ENCODE data around the gene SAA4. TPM values are rescaled to one million over a fixed set of nuclear protein-coding genes. Genes with fewer than 3 reads are reported as not detected.
"Not testable (repeated sequence)": the region's sequence is repeated elsewhere in the genome, so short reads cannot be mapped to it uniquely, and the experiment has no call there.

Gene SAA4
- total RNA-seq, 1 experiment from 2014 or later = 0.50 TPM

GRCh38 chr11:18253233-18253632 lies 16.6 kb upstream of the SAA4 start (continued):
- TF ChIP-seq ZNF263 (CRISPR knock-in tag; IDR thresholded peaks at IDR 0.05; ENCODE audit: low read depth) (no peak), FOXJ3 (CRISPR knock-in tag; IDR thresholded peaks at IDR 0.05; ENCODE audit: borderline replicate concordance) (no peak), ZNF416 (CRISPR knock-in tag; IDR thresholded peaks at IDR 0.05) (no peak), ESRRA (CRISPR knock-in tag; IDR thresholded peaks at IDR 0.05; ENCODE audit: borderline replicate concordance) (no peak), FOXP1 (CRISPR knock-in tag; IDR thresholded peaks at IDR 0.05; ENCODE audit: borderline replicate concordance) (no peak)

GRCh38 chr11:18248561-18248960 lies 12.0 kb upstream of the SAA4 start, which contains the start of gene SAA2:
Gene SAA2, minus strand, starts transcription at chr11:18248668. Its CDS starts 657 bp downstream, at chr11:18248011.
- no peaks in the 10 kb centered on the region for H3K36me3 Mint-ChIP-seq
- ChIA-PET POLR2A (no interaction called here), CTCF (interaction anchor here (1.1 kb wide), 1 partner anchor 21 kb away, joined by 3 read pairs; no protein-coding TSS in a partner anchor)
- DNase-seq (ENCODE audit: low spot score) (no peak), ATAC-seq (no peak)
- no peak within 1 kb of the TSS for H3K27ac Mint-ChIP-seq
- H3K9me3 Mint-ChIP-seq = peaks cover 5% of the 10 kb centered on the region; the same call in 1 of the 2 replicates
- no peaks in the 10 kb centered on the region for H3K4me1 Mint-ChIP-seq
- no peak within 1 kb of the TSS for H3K4me3 Mint-ChIP-seq
- TF ChIP-seq ZSCAN18 (CRISPR knock-in tag; IDR thresholded peaks at IDR 0.05) = no peak
- no peak for TF ChIP-seq CREB1 (CRISPR knock-in tag; IDR thresholded peaks at IDR 0.05)
- TF ChIP-seq NFYB (CRISPR knock-in tag; conservative IDR thresholded peaks at IDR 0.05; ENCODE audit: low read depth) = no peak
- TF ChIP-seq RELA (CRISPR knock-in tag; IDR thresholded peaks at IDR 0.05; ENCODE audit: borderline replicate concordance) = no peak
- TF ChIP-seq GRHL2 (CRISPR knock-in tag; IDR thresholded peaks at IDR 0.05; ENCODE audit: insufficient replicate concordance, severe bottlenecking) = no peak
- no peak for TF ChIP-seq ETV6 (CRISPR knock-in tag; IDR thresholded peaks at IDR 0.05)
- no peak for TF ChIP-seq ZMAT4 (CRISPR knock-in tag; IDR thresholded peaks at IDR 0.05)
- TF ChIP-seq SOX15 (CRISPR knock-in tag; IDR thresholded peaks at IDR 0.05) = no peak
- TF ChIP-seq ZNF425 (CRISPR knock-in tag; conservative IDR thresholded peaks at IDR 0.05) = no peak
- TF ChIP-seq STAT6 (CRISPR knock-in tag; conservative IDR thresholded peaks at IDR 0.05; ENCODE audit: low read depth) = no peak
- no peak for TF ChIP-seq NR2C2 (CRISPR knock-in tag; IDR thresholded peaks at IDR 0.05)
- H3K27me3 Mint-ChIP-seq (ENCODE audit: low read depth) = no peaks in the 10 kb centered on the region

- H3K27me3 Mint-ChIP-seq (ENCODE audit: low read depth); POLR2A ChIA-PET; ATAC-seq; H3K9me3 Mint-ChIP-seq; DNase-seq (ENCODE audit: low spot score); H3K4me3 Mint-ChIP-seq; H3K27ac Mint-ChIP-seq; H3K36me3 Mint-ChIP-seq; H3K4me1 Mint-ChIP-seq; CTCF ChIA-PET: not testable (repeated sequence)
Measured at GRCh38 chr11:18247191-18247581, 10.6 kb upstream of the SAA4 start.

GRCh38 chr11:18246379-18247190 lies 10.0 kb upstream of the SAA4 start:
- DNase-seq (ENCODE audit: low spot score); H3K36me3 Mint-ChIP-seq; H3K4me1 Mint-ChIP-seq; ATAC-seq; H3K27ac Mint-ChIP-seq; H3K4me3 Mint-ChIP-seq; POLR2A ChIA-PET; CTCF ChIA-PET; H3K27me3 Mint-ChIP-seq (ENCODE audit: low read depth); H3K9me3 Mint-ChIP-seq: not testable (repeated sequence)
